Heart left ventricle (tissue), 13 donors: Measurements from ENCODE around the gene TXNDC9.

Experiments
- POLR2A ChIP-seq, 2 donors: fragments of 450-650 bp; IDR thresholded peaks; one replicate each; pipeline ENCODE4 v1.6.1; 2017; ENCODE audit warnings: antibody characterized with exemption in 2 of 2, mild to moderate bottlenecking in 2 of 2, moderate library complexity in 2 of 2
- TF ChIP-seq, protein P1 (sequence below), 12 donors: fragments of 200-600 bp; sonication (generic) in 4 of 12; IDR thresholded peaks; one replicate each; pipeline versions ENCODE4 v1.5.0 to v1.8.0; 2018 to 2022; ENCODE audit warnings: antibody characterized with exemption in 12 of 12, mild to moderate bottlenecking in 5 of 12
- donor health status: ischemic (EF 13 %, LVEDD 7.1; RV severe dilation, severe dysfunction).
- donor health status: DM: no; HTN: yes; CAD: no.
- donor health status: DM: no; HTN: no; CAD: no.
- donor health status: ischemic (EF 25% LVEDD 6.9; RV normal size, moderate dysfunction).
- donor health status: ischemic (EF 25% LVEDD 5.7; RV mildly dilated, moderate dysfunction).
- donor health status: ischemic (EF 35%, LVEDD 5.7; RV mildly dilated, moderate dysfunction).
- donor health status: nonischemic (EF 11% LVEDD 7.7; RV severe dilation, severe dysfunction).
- donor health status: DM: yes; HTN: yes; CAD: no.
- donor health status: PGD.
- donor health status: ischemic (EF 29% LVEDD 5.4; RV normal size, mild dysfunction).
- donor health status: nonischemic (EF 23%, LVEDD 6.1; RV moderate dilation, normal function).

DNA sequence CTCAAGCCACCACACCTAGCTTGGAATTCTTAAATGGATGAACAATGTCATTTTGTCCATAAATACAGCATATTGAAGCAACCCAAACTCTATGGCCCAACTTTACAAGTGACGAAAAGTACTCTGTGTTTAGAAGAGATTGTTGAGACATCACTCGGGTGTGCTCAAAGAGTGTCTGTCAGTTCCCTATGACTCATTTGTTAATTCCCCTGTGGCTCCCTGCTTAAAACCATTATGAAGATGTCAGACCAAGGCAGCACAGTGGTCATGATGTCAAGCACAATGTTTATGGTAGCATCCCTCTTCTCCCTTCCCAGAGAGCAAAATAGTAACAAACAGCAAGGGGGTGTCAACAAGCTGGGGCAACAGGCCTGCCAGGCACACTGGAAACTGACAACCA lies 38.1 kb downstream of the TXNDC9 start:
- TF ChIP-seq, protein P1, sequence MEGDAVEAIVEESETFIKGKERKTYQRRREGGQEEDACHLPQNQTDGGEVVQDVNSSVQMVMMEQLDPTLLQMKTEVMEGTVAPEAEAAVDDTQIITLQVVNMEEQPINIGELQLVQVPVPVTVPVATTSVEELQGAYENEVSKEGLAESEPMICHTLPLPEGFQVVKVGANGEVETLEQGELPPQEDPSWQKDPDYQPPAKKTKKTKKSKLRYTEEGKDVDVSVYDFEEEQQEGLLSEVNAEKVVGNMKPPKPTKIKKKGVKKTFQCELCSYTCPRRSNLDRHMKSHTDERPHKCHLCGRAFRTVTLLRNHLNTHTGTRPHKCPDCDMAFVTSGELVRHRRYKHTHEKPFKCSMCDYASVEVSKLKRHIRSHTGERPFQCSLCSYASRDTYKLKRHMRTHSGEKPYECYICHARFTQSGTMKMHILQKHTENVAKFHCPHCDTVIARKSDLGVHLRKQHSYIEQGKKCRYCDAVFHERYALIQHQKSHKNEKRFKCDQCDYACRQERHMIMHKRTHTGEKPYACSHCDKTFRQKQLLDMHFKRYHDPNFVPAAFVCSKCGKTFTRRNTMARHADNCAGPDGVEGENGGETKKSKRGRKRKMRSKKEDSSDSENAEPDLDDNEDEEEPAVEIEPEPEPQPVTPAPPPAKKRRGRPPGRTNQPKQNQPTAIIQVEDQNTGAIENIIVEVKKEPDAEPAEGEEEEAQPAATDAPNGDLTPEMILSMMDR (IDR thresholded peaks at IDR 0.05) = no peak
- TF ChIP-seq POLR2A (IDR thresholded peaks at IDR 0.05) = no peak
